ENCODE data around the gene KLHDC4.

Gene KLHDC4

DNA sequence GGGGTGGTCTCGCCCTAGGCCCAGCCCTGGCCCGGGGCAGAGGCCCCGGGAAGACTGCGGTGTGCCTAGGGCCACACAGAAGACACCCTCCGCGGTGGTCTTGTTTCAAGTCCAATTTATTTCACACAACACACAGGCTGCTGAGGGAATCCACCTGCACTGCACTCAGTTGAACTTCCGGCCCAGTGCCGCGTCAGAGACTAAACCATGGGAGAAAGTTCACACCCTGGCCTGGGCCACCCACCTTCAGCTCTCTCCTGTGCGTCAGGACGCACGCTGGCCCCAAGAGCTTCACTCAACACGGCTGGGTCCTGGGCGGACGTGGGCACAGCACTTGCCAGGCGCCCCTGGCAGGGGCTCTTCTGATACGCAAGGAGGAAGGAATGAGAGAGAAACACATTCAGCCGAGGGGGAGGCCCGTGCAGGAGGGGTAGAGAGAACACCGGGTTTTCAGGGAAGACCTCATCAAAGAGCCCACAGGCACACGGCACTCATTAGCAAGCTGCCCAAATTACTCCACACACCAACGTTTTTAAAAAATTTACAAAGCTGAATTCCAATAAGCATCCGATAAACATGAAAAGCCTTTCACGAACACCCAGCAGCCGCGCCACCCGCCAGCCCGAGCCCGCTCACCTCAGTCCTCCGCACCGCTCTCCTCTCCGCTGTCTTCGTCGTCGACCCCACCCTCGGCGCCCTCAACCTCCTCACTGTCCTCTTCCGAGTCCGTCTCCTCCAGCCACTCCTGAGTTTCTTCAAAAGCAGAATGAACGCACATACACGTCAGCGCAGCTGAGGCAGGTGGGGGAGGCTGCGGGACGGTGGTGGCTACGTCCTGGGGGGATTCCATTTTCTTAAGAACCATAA is 57.8 kb downstream of the KLHDC4 start:
- TF ChIP-seq POLR2A (IDR thresholded peaks at IDR 0.05; ENCODE audit: low read depth, low read length): no peak
- no peak for DNase-seq (ENCODE audit: insufficient read length, low spot score)
- FAIRE-seq: no peak

DNA sequence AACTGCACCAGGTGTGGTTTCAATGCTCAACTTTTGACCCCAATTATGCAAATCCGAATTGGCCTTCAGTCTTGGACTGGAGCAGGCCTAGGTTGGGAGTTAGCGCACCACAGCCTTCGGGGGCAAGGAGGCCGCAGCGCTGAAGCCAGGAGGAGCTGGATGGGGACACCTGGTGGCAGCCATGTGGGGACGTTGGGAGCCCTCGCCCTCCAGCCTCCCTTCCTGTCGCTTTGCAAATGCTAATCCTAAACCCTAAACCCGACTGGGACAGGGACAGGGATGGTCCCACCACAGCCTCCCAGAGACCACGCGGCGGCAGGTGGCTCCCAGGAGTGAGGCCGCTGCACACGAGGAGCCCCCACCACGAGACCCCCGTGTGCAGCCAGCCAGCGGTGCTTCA is 58.7 kb downstream of the KLHDC4 start:
- FAIRE-seq (no peak), DNase-seq (ENCODE audit: insufficient read length, low spot score) (no peak)
- no peak for TF ChIP-seq POLR2A (IDR thresholded peaks at IDR 0.05; ENCODE audit: low read depth, low read length)

DNA sequence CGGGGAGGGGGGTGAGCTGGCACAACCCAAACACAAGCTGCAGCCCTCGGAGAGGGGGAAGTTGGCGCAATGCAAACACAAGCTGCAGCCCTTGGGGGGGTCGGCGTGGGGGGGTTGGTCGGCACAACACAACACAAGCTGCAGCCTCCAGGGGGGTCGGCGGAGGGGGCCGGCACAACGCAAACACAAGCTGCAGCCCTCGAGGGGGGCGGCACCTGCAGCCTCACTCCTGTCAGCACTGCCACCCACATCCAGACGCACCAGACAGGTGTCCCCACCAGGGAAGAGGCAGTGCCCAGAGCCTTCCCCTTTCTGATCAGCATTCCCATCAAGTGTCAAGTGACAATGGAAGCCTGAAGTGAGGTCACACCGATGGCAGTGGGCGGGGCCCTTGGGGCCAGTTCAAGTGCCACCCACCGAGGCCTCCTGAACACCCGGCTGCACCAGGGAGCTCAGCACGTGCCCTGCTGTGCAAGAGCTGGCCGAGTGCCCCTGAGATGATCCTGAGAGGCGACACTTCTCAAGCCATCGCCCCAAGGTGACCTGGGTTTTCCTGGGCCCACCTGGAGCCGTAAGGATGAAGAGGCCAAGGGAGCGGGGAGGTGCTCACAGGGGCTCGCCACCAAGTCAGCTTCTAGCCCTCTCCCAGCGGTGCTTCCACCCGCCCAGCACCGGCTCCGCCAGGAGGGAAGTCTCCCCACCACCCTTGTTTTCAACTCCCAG is 59.3 kb downstream of the KLHDC4 start:
- DNase-seq (ENCODE audit: insufficient read length, low spot score): no peak

DNA sequence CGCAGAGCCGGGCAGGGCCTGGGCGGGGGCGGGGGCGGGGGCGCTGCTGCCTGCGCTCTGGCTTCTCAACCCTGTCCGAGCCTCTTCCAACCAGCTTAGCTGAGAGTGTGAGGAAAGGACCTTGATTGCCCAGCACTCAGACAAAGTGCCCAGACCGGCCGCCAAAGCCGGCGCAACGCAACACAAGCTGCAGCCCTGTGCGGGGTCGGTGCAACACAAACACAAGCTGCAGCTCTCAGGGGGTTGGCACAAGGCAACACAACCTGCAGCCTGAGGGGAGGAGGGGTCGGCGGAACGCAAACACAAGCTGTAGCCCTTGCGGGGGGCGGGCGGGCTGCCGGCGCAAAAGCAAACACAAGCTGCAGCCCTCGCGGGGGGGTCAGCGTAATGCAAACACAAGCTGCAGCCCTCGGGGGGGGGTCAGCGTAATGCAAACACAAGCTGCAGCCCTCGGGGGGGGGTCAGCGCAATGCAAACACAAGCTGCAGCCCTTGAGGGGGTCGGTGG is 60.0 kb downstream of the KLHDC4 start:
- no peak for TF ChIP-seq POLR2A (IDR thresholded peaks at IDR 0.05; ENCODE audit: low read depth, low read length)
- no peak for FAIRE-seq
- DNase-seq (ENCODE audit: insufficient read length, low spot score): no peak

More for the DNA sequence above, 59.3 kb downstream of the KLHDC4 start:
- FAIRE-seq: no peak
- TF ChIP-seq POLR2A (IDR thresholded peaks at IDR 0.05; ENCODE audit: low read depth, low read length): no peak

DNA sequence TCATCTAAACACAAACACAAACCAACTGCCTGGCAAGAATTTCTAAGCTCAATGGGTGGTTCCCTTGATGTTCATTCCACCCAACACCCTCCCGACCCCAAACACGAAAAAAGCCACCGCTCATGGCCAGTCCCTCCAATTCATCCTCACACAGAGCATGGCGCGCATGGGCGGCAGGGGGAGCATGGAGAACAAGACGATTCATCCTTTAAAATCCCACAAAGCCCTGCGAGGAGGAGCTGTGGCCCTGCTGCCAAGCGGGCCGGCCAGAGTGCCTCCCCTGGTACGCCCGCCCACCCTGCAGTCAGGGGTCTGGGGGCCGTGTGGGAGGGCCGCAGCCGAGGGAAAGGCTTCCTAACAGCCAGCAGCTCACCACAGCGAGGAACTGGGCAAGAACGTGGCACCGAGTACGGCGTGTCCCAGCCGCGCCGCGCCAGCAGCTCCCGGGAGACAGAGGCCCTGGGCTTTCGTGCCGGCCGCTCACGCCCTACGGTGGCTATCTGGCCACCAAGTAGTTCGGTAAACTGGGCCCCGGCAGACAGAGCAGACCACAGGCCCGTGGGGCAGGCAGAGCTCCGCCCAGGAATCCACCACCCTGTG is 60.9 kb downstream of the KLHDC4 start:
- DNase-seq (ENCODE audit: insufficient read length, low spot score) (no peak), FAIRE-seq (no peak)
- TF ChIP-seq POLR2A (IDR thresholded peaks at IDR 0.05; ENCODE audit: low read depth, low read length): no peak

DNA sequence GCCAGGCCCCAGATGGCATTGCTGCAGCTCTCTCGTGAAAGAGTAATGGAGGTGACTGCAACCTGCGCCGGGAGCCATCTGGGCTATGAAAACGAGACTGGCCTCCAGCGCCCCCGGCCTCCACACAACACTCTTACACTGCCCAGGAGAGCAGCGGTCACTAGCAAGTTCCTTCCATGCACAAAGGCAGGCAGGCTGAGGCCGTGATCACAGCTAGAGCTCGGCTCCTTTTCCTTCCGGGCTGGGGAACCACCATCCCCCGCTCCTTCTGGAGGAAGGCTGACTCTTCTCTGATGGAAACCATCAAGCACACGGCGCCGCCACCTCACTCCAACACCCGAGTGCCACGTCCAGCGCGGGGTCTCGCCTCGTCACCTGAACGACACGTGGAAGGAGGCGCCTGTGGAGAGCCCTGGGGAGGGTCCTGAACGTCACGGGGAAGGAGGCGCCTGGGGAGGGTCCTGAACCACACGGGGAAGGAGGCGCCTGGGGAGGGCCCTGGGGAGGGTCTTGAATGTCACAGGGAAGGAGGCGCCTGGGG is 61.9 kb downstream of the KLHDC4 start:
- TF ChIP-seq POLR2A (IDR thresholded peaks at IDR 0.05; ENCODE audit: low read depth, low read length): no peak
- no peak for DNase-seq (ENCODE audit: insufficient read length, low spot score)
- FAIRE-seq: no peak

DNA sequence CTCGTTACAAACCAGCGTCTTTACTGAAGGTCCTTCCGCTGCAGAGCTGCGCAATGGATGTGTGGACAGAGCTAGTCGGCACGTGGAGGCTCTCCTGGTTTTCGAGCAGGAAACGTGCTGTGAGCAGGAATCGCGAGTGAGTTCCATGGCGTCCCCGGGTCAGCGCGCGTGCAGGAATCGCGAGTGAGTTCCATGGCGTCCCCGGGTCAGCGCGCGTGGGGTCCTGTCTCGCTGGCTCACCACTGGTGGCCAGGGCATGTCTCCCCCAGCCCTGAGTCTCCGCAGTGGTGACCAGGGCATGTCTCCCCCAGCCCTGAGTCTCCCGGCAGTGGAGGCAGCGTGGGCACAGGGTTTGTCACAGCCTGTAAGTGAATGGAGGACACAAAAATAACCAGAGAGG is 62.7 kb downstream of the KLHDC4 start:
- FAIRE-seq: no peak
- TF ChIP-seq POLR2A (IDR thresholded peaks at IDR 0.05; ENCODE audit: low read depth, low read length): no peak
- no peak for DNase-seq (ENCODE audit: insufficient read length, low spot score)

DNA sequence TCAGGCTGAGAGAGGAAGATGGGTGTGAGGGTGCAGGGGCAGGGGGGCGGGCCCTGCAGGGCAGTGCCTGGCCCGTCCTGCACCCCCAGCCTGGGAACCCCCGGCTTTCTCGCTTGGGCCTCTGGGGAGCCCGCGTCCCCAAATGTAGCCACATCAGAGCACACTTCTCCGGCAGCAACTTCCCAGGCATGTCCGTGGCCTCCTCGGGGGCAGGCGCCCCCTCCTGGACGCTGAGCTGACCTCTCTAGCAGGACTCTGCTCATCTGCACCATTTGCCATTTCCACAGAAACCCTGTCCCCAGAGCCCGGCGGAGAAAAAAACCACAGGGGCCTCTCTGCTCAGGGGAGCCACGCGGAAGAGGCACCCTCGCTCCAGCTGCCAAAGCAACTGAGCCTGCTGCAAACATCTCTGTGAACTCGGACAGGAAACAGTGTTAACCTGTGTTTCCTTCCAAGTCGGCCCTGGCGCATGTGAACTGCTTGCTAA is 63.4 kb downstream of the KLHDC4 start:
- no peak for FAIRE-seq
- no peak for TF ChIP-seq POLR2A (IDR thresholded peaks at IDR 0.05; ENCODE audit: low read depth, low read length)
- DNase-seq (ENCODE audit: insufficient read length, low spot score): no peak

DNA sequence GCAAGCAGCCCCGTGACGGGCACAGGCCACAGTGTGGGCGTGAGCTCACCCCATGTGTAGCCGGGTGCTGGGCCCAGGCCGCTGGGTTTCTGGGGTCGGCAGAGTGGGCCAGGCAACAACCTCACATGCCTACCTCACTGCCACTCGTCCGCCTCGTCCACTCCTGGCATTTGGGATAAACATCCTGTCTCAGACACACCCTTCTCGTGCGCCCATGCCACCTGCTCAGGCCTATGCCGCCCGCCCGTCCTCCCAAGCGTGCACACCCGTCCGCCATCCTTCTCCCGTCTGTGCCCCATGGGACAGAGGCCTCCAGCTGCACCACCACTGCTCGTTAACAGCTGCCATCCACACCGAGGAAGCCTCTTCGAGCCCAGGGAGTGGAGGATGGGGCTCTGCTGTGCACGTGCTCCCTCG is 64.3 kb downstream of the KLHDC4 start:
- no peak for TF ChIP-seq POLR2A (IDR thresholded peaks at IDR 0.05; ENCODE audit: low read depth, low read length)
- FAIRE-seq (no peak), DNase-seq (ENCODE audit: insufficient read length, low spot score) (no peak)

DNA sequence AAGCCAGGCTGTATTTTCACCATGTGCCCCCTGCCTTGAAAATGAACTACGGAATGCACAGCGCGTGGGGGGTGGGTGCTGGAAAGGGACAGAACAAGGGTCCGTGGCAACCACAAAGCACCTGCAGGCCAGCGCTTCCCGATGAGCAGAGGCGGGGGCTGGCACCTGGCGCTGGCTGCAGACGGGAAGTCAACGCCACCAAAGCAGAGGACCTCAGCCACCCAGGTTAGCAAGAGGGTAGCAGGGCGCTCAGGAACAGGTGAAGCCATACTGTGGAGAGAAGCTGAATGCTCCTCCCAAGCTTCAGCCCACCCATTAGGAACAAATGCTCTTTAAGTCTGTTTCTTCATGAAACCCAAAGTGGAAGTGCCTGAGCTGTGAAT is 64.7 kb downstream of the KLHDC4 start:
- no peak for TF ChIP-seq POLR2A (IDR thresholded peaks at IDR 0.05; ENCODE audit: low read depth, low read length)
- no peak for FAIRE-seq
- no peak for DNase-seq (ENCODE audit: insufficient read length, low spot score)

DNA sequence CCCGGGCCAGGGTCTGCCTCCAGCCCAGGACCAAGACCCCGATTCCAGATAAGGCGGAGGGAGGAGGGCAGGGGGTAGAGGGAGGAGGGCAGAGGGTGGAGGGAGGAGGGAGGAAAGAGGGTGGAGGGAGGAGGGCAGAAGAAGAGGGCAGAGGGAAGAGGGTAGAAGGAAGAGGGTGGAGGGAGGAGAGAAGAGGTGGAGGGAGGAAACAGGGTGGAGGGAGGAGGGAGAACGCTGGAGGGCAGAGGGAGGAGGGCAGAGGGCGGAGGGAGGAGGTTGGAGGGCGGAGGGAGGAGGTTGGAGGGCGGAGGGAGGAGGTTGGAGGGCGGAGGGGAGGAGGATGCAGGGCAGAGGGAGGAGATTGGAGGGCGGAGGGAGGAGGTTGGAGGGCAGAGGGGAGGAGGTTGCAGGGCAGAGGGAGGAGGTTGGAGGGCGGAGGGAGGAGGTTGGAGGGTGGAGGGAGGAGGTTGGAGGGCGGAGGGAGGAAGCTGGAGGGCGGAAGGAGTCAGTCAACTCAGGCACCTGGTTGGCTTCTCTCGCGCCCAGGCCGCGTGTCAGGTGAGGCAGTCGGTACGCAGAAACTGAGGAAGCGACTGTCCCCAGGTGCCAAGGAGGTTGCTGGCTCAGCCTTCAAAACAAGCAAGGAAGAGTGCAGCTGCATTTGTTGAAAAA is 65.2 kb downstream of the KLHDC4 start:
- no peak for FAIRE-seq
- no peak for TF ChIP-seq POLR2A (IDR thresholded peaks at IDR 0.05; ENCODE audit: low read depth, low read length)
- DNase-seq (ENCODE audit: insufficient read length, low spot score): no peak

DNA sequence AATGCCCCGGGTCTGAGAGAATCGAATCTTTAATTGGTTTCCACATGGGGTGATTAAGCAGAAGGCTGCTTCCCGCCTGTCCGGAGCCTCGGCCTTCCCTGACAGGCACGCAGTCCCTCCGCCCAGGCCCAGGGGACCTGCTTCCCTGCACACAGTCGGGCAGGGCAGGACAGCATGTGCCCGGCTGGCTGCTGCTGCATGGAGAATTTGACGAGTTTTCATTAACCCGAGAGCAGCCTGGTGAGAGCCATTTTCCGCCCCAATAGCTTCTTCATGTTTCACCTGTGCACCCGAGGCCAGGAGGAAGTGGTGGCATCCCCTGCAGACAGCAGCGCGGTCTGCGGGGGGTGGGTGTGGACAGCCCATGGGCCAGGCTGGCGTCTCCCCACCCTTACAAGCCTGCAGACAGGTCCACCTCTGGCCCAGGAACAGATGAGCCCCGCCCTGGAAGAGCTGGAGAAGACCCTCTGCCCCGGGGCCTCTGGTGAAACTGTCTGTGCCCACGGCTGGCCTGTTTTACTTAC is 67.0 kb downstream of the KLHDC4 start:
- TF ChIP-seq POLR2A (IDR thresholded peaks at IDR 0.05; ENCODE audit: low read depth, low read length): no peak
- DNase-seq (ENCODE audit: insufficient read length, low spot score): no peak
- no peak for FAIRE-seq

DNA sequence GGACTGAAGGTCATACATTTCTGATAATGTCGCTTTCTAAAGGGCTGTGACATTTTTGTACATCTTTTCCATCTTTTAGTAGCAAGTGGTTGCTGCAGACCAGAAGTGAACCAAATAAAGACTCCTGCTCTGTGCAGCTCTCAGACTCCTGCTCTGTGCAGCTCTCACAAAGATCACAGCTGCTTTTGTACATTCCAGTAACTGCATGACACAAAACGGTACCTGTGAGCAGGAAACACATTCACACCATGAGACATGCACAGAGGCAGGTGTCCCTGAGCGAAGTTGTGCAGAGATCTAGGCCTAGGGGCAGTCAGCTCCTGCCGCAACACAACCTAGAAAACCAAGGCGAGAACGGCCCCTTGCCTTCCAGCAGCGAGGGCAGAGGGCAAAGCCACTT is 67.5 kb downstream of the KLHDC4 start:
- TF ChIP-seq POLR2A (IDR thresholded peaks at IDR 0.05; ENCODE audit: low read depth, low read length): no peak
- DNase-seq (ENCODE audit: insufficient read length, low spot score) (no peak), FAIRE-seq (no peak)
